HEK293 (cell line): ENCODE measurements around the gene TMEM218.

Experiments used
- CTCF ChIA-PET: fragments of 350-600 bp; formaldehyde crosslinking; extraction: SDS; loops from one replicate; lab custom pipeline; 2021; ENCODE audit warnings: antibody characterized with exemption; lab: Yijun Ruan, JAX
- POLR2A ChIA-PET: fragments of 300-600 bp; formaldehyde crosslinking; extraction: SDS; loops from one replicate; lab custom pipeline; 2020; ENCODE audit warnings: antibody characterized with exemption, inconsistent platforms; lab: Yijun Ruan, JAX
- H3K27ac ChIP-seq: fragments of 200-500 bp; sonication (Bioruptor generic); 2 replicates; pipeline ENCODE4 v1.5.1; 2014; ENCODE audit warnings: low read depth, low read length, control low read depth, inconsistent platforms; ENCODE audit errors: extremely low read depth
- H3K36me3 ChIP-seq, 2 experiments: fragments of 200-500 bp in 1 of 2; sonication (Bioruptor generic) in 1 of 2; 1 replicate in 1 of 2; 2 replicates in 1 of 2; pipeline ENCODE4 v1.5.1; 2014 to 2017; ENCODE audit warnings: inconsistent platforms in 2 of 2, low read length in 2 of 2; ENCODE audit not compliant: control insufficient read depth in 2 of 2, insufficient read depth in 1 of 2
- H3K4me1 ChIP-seq: fragments of 200-500 bp; sonication (Bioruptor generic); 2 replicates; pipeline ENCODE4 v1.5.1; 2014; ENCODE audit warnings: mild to moderate bottlenecking, low read length, inconsistent platforms; ENCODE audit not compliant: control insufficient read depth, insufficient read depth
- H3K4me3 ChIP-seq: 2 replicates; pipeline ENCODE4 v1.5.1; 2011; ENCODE audit warnings: low read depth, mild to moderate bottlenecking, control low read depth, low read length, moderate library complexity
- H3K9me3 ChIP-seq: fragments of 200-500 bp; sonication (Bioruptor generic); 2 replicates; pipeline ENCODE4 v1.5.1; 2014; ENCODE audit warnings: low read depth, low read length, inconsistent platforms; ENCODE audit not compliant: control insufficient read depth, insufficient read depth
- GLIS2 ChIP-seq: fragments of 450-650 bp; formaldehyde crosslinking; IDR thresholded peaks from 2 replicates; pipeline ENCODE4 v1.5.1; 2016; ENCODE audit warnings: missing biosample characterization, missing genetic modification characterization
- HOXC10 ChIP-seq: sonication (generic); formaldehyde crosslinking; IDR thresholded peaks from 2 replicates; pipeline ENCODE4 v1.8.1; 2023; ENCODE audit warnings: mild to moderate bottlenecking, missing genetic modification reagents
- HOXD13 ChIP-seq: sonication (generic); formaldehyde crosslinking; IDR thresholded peaks from 2 replicates; pipeline ENCODE4 v1.8.0; 2022; ENCODE audit warnings: missing genetic modification reagents, borderline replicate concordance
- MZF1 ChIP-seq: fragments of 450-650 bp; formaldehyde crosslinking; IDR thresholded peaks from 2 replicates; pipeline ENCODE4 v1.5.1; 2017; ENCODE audit warnings: missing biosample characterization, missing genetic modification characterization, borderline replicate concordance
- SP7 ChIP-seq: fragments of 450-650 bp; formaldehyde crosslinking; IDR thresholded peaks from 2 replicates; pipeline ENCODE4 v1.5.1; 2016; ENCODE audit warnings: missing biosample characterization, missing genetic modification characterization
- YY1 ChIP-seq: fragments of 450-650 bp; formaldehyde crosslinking; IDR thresholded peaks from 2 replicates; pipeline ENCODE4 v1.5.1; 2018; ENCODE audit warnings: missing biosample characterization, missing genetic modification characterization
- ZFP69B ChIP-seq: fragments of 450-650 bp; formaldehyde crosslinking; IDR thresholded peaks from 2 replicates; pipeline ENCODE4 v1.5.1; 2016; ENCODE audit warnings: missing biosample characterization, missing genetic modification characterization
- ZNF140 ChIP-seq: fragments of 450-650 bp; formaldehyde crosslinking; IDR thresholded peaks from 2 replicates; pipeline ENCODE4 v1.5.1; 2016; ENCODE audit warnings: missing biosample characterization, missing genetic modification characterization
- ZNF16 ChIP-seq: fragments of 450-650 bp; formaldehyde crosslinking; IDR thresholded peaks from 2 replicates; pipeline ENCODE4 v1.5.1; 2016; ENCODE audit warnings: low read depth, missing biosample characterization, missing genetic modification characterization
- ZNF175 ChIP-seq: fragments of 450-650 bp; formaldehyde crosslinking; IDR thresholded peaks from 2 replicates; pipeline ENCODE4 v1.5.1; 2016; ENCODE audit warnings: missing biosample characterization, missing genetic modification characterization
- ZNF23 ChIP-seq: fragments of 450-650 bp; formaldehyde crosslinking; IDR thresholded peaks from 2 replicates; pipeline ENCODE4 v1.5.1; 2016; ENCODE audit warnings: missing biosample characterization, missing genetic modification characterization, borderline replicate concordance
- ZNF426 ChIP-seq: fragments of 450-650 bp; formaldehyde crosslinking; IDR thresholded peaks from 2 replicates; pipeline ENCODE4 v1.5.1; 2017; ENCODE audit warnings: missing biosample characterization, missing genetic modification characterization, mild to moderate bottlenecking, inconsistent platforms, moderate library complexity
- ZNF433 ChIP-seq: fragments of 450-650 bp; formaldehyde crosslinking; IDR thresholded peaks from 2 replicates; pipeline ENCODE4 v1.5.1; 2016; ENCODE audit warnings: missing biosample characterization, missing genetic modification characterization, low read depth
- ZNF473 ChIP-seq: fragments of 450-650 bp; formaldehyde crosslinking; IDR thresholded peaks from 2 replicates; pipeline ENCODE4 v1.5.1; 2017; ENCODE audit warnings: missing biosample characterization, missing genetic modification characterization
- ZNF48 ChIP-seq: fragments of 450-650 bp; formaldehyde crosslinking; IDR thresholded peaks from 2 replicates; pipeline ENCODE4 v1.5.1; 2016; ENCODE audit warnings: missing biosample characterization, missing genetic modification characterization
- ZNF510 ChIP-seq: fragments of 450-650 bp; formaldehyde crosslinking; IDR thresholded peaks from 2 replicates; pipeline ENCODE4 v1.5.1; 2018; ENCODE audit warnings: mild to moderate bottlenecking, missing genetic modification characterization, missing biosample characterization; ENCODE audit not compliant: insufficient replicate concordance
- ZNF558 ChIP-seq: fragments of 450-650 bp; formaldehyde crosslinking; IDR thresholded peaks from 2 replicates; pipeline ENCODE4 v1.5.1; 2016; ENCODE audit warnings: missing biosample characterization, missing genetic modification characterization
- ZXDB ChIP-seq: fragments of 450-650 bp; formaldehyde crosslinking; IDR thresholded peaks from 2 replicates; pipeline ENCODE4 v1.5.1; 2016; ENCODE audit warnings: missing biosample characterization, missing genetic modification characterization
- TF ChIP-seq, protein P1 (sequence below): fragments of 450-650 bp; formaldehyde crosslinking; optimal IDR thresholded peaks from 2 replicates; pipeline ENCODE3; 2016; ENCODE audit warnings: missing biosample characterization, mild to moderate bottlenecking, missing genetic modification characterization
- TF ChIP-seq, protein P2 (sequence below): fragments of 450-650 bp; formaldehyde crosslinking; IDR thresholded peaks from 2 replicates; pipeline ENCODE4 v1.5.1; 2016; ENCODE audit warnings: missing biosample characterization, missing genetic modification characterization
- TF ChIP-seq, protein P3 (sequence below): fragments of 450-650 bp; formaldehyde crosslinking; IDR thresholded peaks from 2 replicates; pipeline ENCODE4 v1.5.1; 2017; ENCODE audit warnings: missing biosample characterization, missing genetic modification characterization
- TF ChIP-seq, protein P4 (sequence below): fragments of 450-650 bp; formaldehyde crosslinking; IDR thresholded peaks from 2 replicates; pipeline ENCODE4 v1.5.1; 2016; ENCODE audit warnings: missing biosample characterization, missing genetic modification characterization

Gene TMEM218

DNA sequence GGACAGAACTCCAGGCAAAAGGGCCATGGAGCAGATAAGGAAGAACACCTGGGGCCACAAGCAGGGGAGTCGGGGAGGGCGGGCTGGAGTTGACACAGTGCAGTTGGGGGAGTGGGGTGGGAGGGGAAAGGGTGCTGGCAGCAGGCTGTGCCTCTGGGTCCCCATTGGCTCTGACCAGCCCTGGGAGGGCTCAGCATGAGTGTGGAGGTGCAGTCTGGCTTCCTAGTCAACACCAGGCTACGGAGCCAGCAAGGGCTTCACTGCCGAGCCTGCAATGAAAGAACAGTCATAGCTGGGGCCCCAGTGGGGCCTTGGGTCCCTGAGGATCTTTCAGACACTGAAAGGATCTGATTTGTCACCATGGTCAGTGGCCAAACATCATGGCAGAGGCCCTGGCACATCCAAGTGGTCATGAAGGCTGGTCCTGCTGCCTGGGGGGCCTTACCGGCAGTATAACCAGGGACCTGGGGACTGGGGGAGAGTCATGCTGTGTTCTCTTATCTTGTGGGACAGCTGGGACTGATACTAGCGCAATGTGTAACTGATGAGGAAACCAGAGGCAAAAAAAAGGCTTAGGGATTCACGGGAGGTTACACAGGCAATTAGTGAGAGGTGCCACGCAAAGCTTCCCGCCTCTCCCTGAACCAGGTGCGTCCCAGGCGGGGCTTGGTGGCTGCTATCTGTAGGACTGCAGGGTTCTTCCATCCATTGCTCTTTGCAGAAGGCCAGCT, 36.8 kb downstream of the TMEM218 start:
- Histone ChIP-seq H3K36me3 (no peaks in the 10 kb centered on the region), H3K27ac (no peak overlapping the region), H3K4me1 (no peaks in the 10 kb centered on the region), H3K9me3 (no peaks in the 10 kb centered on the region), H3K4me3 (no peak overlapping the region)
- CTCF ChIA-PET, result interaction anchor here (0.6 kb wide), 1 partner anchor 363 kb away, joined by 3 read pairs; no protein-coding TSS in a partner anchor
- POLR2A ChIA-PET, result no interaction called here
- TF ChIP-seq, protein P1, sequence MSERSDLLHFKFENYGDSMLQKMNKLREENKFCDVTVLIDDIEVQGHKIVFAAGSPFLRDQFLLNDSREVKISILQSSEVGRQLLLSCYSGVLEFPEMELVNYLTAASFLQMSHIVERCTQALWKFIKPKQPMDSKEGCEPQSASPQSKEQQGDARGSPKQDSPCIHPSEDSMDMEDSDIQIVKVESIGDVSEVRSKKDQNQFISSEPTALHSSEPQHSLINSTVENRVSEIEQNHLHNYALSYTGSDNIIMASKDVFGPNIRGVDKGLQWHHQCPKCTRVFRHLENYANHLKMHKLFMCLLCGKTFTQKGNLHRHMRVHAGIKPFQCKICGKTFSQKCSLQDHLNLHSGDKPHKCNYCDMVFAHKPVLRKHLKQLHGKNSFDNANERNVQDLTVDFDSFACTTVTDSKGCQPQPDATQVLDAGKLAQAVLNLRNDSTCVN (tag by site-specific recombination), result no peak
- TF ChIP-seq ZNF16 (tag by site-specific recombination), result no peak
- no peak for TF ChIP-seq ZFP69B

GRCh38 chr11:125073616-125074483, 37.6 kb downstream of the TMEM218 start:
- POLR2A ChIA-PET, result interaction anchor here (0.6 kb wide), 1 partner anchor 1407 kb away, joined by 3 read pairs; no protein-coding TSS in a partner anchor
- Histone ChIP-seq H3K27ac (no peak overlapping the region), H3K4me1 (no peaks in the 10 kb centered on the region), H3K4me3 (no peak overlapping the region), H3K9me3 (no peaks in the 10 kb centered on the region), H3K36me3 (no peaks in the 10 kb centered on the region)
- CTCF ChIA-PET, result interaction anchor here (0.6 kb wide), 1 partner anchor 364 kb away, joined by 3 read pairs; no protein-coding TSS in a partner anchor
- TF ChIP-seq ZNF23 (tag by site-specific recombination) (no peak), YY1 (tag by site-specific recombination) (no peak), ZXDB (tag by site-specific recombination) (no peak), ZNF510 (no peak), SP7 (tag by site-specific recombination) (no peak), ZNF140 (tag by site-specific recombination) (no peak), ZNF426 (tag by site-specific recombination) (no peak), ZNF473 (tag by site-specific recombination) (no peak), ZNF48 (tag by site-specific recombination) (no peak), ZNF433 (tag by site-specific recombination) (no peak), GLIS2 (no peak), HOXC10 (CRISPR knock-in tag) (no peak), ZNF175 (no peak), MZF1 (no peak), HOXD13 (CRISPR knock-in tag) (no peak), ZNF558 (tag by site-specific recombination) (no peak)
- TF ChIP-seq, protein P2, sequence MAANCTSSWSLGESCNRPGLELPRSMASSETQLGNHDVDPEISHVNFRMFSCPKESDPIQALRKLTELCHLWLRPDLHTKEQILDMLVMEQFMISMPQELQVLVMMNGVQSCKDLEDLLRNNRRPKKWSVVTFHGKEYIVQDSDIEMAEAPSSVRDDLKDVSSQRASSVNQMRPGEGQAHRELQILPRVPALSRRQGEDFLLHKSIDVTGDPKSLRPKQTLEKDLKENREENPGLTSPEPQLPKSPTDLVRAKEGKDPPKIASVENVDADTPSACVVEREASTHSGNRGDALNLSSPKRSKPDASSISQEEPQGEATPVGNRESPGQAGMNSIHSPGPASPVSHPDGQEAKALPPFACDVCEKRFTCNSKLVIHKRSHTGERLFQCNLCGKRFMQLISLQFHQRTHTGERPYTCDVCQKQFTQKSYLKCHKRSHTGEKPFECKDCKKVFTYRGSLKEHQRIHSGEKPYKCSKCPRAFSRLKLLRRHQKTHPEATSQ (tag by site-specific recombination), result no peak
- TF ChIP-seq, protein P3, sequence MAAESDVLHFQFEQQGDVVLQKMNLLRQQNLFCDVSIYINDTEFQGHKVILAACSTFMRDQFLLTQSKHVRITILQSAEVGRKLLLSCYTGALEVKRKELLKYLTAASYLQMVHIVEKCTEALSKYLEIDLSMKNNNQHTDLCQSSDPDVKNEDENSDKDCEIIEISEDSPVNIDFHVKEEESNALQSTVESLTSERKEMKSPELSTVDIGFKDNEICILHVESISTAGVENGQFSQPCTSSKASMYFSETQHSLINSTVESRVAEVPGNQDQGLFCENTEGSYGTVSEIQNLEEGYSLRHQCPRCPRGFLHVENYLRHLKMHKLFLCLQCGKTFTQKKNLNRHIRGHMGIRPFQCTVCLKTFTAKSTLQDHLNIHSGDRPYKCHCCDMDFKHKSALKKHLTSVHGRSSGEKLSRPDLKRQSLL (tag by site-specific recombination), result no peak
- TF ChIP-seq, protein P4, sequence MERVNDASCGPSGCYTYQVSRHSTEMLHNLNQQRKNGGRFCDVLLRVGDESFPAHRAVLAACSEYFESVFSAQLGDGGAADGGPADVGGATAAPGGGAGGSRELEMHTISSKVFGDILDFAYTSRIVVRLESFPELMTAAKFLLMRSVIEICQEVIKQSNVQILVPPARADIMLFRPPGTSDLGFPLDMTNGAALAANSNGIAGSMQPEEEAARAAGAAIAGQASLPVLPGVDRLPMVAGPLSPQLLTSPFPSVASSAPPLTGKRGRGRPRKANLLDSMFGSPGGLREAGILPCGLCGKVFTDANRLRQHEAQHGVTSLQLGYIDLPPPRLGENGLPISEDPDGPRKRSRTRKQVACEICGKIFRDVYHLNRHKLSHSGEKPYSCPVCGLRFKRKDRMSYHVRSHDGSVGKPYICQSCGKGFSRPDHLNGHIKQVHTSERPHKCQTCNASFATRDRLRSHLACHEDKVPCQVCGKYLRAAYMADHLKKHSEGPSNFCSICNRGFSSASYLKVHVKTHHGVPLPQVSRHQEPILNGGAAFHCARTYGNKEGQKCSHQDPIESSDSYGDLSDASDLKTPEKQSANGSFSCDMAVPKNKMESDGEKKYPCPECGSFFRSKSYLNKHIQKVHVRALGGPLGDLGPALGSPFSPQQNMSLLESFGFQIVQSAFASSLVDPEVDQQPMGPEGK, result no peak
